K562 (cell line): ENCODE data around the gene CWF19L1. TPM values are rescaled to one million over a fixed set of nuclear protein-coding genes. Genes with fewer than 3 reads are reported as not detected.

Source experiments
- ARID4B ChIP-seq: sonication (generic); formaldehyde crosslinking; IDR thresholded peaks from 2 replicates; pipeline ENCODE4 v1.8.0; 2022; ENCODE audit warnings: mild to moderate bottlenecking, missing genetic modification reagents
- BMI1 ChIP-seq: fragments of 150-350 bp; IDR thresholded peaks from 2 replicates; pipeline ENCODE4 v1.6.1; 2014; ENCODE audit warnings: low read length
- FOXK1 ChIP-seq: sonication (generic); formaldehyde crosslinking; IDR thresholded peaks from 2 replicates; pipeline ENCODE4 v1.8.0; 2022; ENCODE audit warnings: missing genetic modification reagents, mild to moderate bottlenecking, borderline replicate concordance
- HMG20A ChIP-seq: fragments of 450-650 bp; formaldehyde crosslinking; conservative IDR thresholded peaks from 2 replicates; pipeline ENCODE4 v1.4.0; 2020; ENCODE audit warnings: mild to moderate bottlenecking, mixed read lengths
- ID3 ChIP-seq, 2 experiments: fragments of 250-450 bp in 1 of 2; fragments of 450-650 bp in 1 of 2; sonication (Bioruptor Pico) in 1 of 2; IDR thresholded peaks; 2 replicates each; pipeline versions ENCODE4 v1.6.1 to v1.8.0; 2016 to 2021; ENCODE audit warnings: mild to moderate bottlenecking in 2 of 2, moderate library complexity in 2 of 2, missing compliant biosample characterization in 1 of 2, missing genetic modification characterization in 1 of 2
- LEF1 ChIP-seq: fragments of 450-650 bp; IDR thresholded peaks from 2 replicates; pipeline ENCODE4 v1.6.1; 2016; ENCODE audit warnings: mild to moderate bottlenecking
- MAFG ChIP-seq: fragments of 450-650 bp; conservative IDR thresholded peaks from 2 replicates; pipeline ENCODE4 v1.6.1; 2016; ENCODE audit warnings: missing genetic modification characterization, missing compliant biosample characterization
- NCOA1 ChIP-seq: fragments of 450-650 bp; IDR thresholded peaks from 2 replicates; pipeline ENCODE4 v1.6.1; 2016; ENCODE audit warnings: low read depth
- NR2C2 ChIP-seq, 2 experiments: fragments of 200-800 bp in 1 of 2; sonication (Bioruptor generic) in 1 of 2; sonication (generic) in 1 of 2; formaldehyde crosslinking in 1 of 2; IDR thresholded peaks; 2 replicates each; pipeline versions ENCODE4 v1.6.1 to v1.8.0; 2016 to 2022; ENCODE audit warnings: mild to moderate bottlenecking in 1 of 2, missing compliant biosample characterization in 1 of 2, missing genetic modification characterization in 1 of 2, missing genetic modification reagents in 1 of 2
- PREB ChIP-seq: sonication (generic); formaldehyde crosslinking; IDR thresholded peaks from 2 replicates; pipeline ENCODE4 v1.8.1; 2023; ENCODE audit warnings: mild to moderate bottlenecking, missing genetic modification reagents
- SIN3A ChIP-seq, 2 experiments: fragments of 150-350 bp in 1 of 2; IDR thresholded peaks; 2 replicates each; pipeline ENCODE4 v1.6.1; 2011 to 2016; ENCODE audit warnings: borderline replicate concordance in 2 of 2, low read depth in 2 of 2, low read length in 2 of 2, mild to moderate bottlenecking in 2 of 2, moderate library complexity in 2 of 2; ENCODE audit not compliant: control insufficient read depth in 1 of 2
- SIRT6 ChIP-seq: IDR thresholded peaks from one replicate; pipeline ENCODE4 v1.6.1; 2012; ENCODE audit warnings: low read depth, mild to moderate bottlenecking, control low read depth, inconsistent platforms, low read length, moderate library complexity
- ZNF609 ChIP-seq: sonication (generic); formaldehyde crosslinking; IDR thresholded peaks from 2 replicates; pipeline ENCODE4 v1.8.1; 2023; ENCODE audit warnings: missing genetic modification reagents, mild to moderate bottlenecking, borderline replicate concordance
- ZNF79 ChIP-seq: fragments of 250-450 bp; sonication (Bioruptor Pico); IDR thresholded peaks from 2 replicates; pipeline ENCODE4 v1.4.0; 2020; ENCODE audit warnings: low read depth, mild to moderate bottlenecking, moderate library complexity
- polyA plus RNA-seq, 8 experiments: library from polyadenylated mRNA; depleted of rRNA in 4 of 8; stranded (reverse) in 5 of 8; unstranded in 3 of 8; fragments of >200 nt; fragmentation: Nextera tagmentation in 2 of 8; fragmentation: Illumina TruSeq in 1 of 8; extraction: Ambion mirVana in 2 of 8; extraction: Trizol in 1 of 8; gene quantifications; 2 replicates each; pipeline versions ENCODE4 v1.2.1 to v1.2.3, GENCODE V29; 2011 to 2014; ENCODE audit warnings: inconsistent platforms in 1 of 8, missing spikeins in 1 of 8
- total RNA-seq, 7 experiments: library from RNA; depleted of rRNA in 6 of 7; stranded (reverse); fragments of >200 nt in 6 of 7; fragmentation: Illumina TruSeq in 2 of 7; extraction: Trizol in 2 of 7; gene quantifications; 2 replicates each; pipeline versions ENCODE4 v1.2.1 to v1.2.3, GENCODE V29; 2011 to 2021; ENCODE audit warnings: low replicate concordance in 1 of 7

Gene CWF19L1
- total and polyA plus RNA-seq, 9 of the 15 experiments (the other 6 are each of a cell fraction or from before 2014, with no cell fraction given), result 19.5 to 49.9 (median 30.9) TPM

- TF ChIP-seq SIRT6, result no peak
- TF ChIP-seq BMI1, result no peak
- peak; percentile 33; the same call in 1 of the 2 replicates for TF ChIP-seq NCOA1
- TF ChIP-seq MAFG (tag), result no peak
- no peak for TF ChIP-seq FOXK1 (CRISPR knock-in tag)
- TF ChIP-seq SIN3A (IDR thresholded peaks at IDR 0.05; ENCODE audit: borderline replicate concordance in 2 of 2, control insufficient read depth in 1 of 2, low read depth in 2 of 2, low read length in 2 of 2), result peak; percentile 7 to 42; a peak in 2 of 4 replicates
- TF ChIP-seq ZNF79 (CRISPR knock-in tag), result no peak
- no peak for TF ChIP-seq HMG20A (CRISPR knock-in tag)
- no peak for TF ChIP-seq LEF1
- TF ChIP-seq ARID4B (CRISPR knock-in tag), result peak; percentile 25; the same call in 1 of the 2 replicates
- TF ChIP-seq PREB (CRISPR knock-in tag), result no peak
- TF ChIP-seq ID3 (CRISPR knock-in tag; IDR thresholded peaks at IDR 0.05), result no peak
- TF ChIP-seq ID3 (tag; IDR thresholded peaks at IDR 0.05), result no peak
- TF ChIP-seq ZNF609, result no peak
- TF ChIP-seq NR2C2 (CRISPR knock-in tag; IDR thresholded peaks at IDR 0.05), result no peak
- TF ChIP-seq NR2C2 (tag; IDR thresholded peaks at IDR 0.05), result no peak
These were observed 80.9 kb downstream of the CWF19L1 start (continued) for GRCh38 chr10:100186253-100187212.
